HCT116 (cell line): ENCODE data around the gene TUBB4B. TPM values are rescaled to one million over a fixed set of nuclear protein-coding genes. Genes with fewer than 3 reads are reported as not detected.

ENCODE experiments used
- total RNA-seq: library from RNA; stranded (reverse); gene quantifications from one replicate; pipeline ENCODE4 v1.2.1, GENCODE V29; 2021; ENCODE audit not compliant: unreplicated experiment

The TUBB4B gene
- total RNA-seq, 1 experiment from 2014 or later: 502 TPM

Other genes starting within 250 kb of the TUBB4B start
- 89.0 TPM for gene PAXX, start 248.9 kb upstream of the TUBB4B start, total RNA-seq
- 8.4 TPM for gene CLIC3, start 244.7 kb upstream of the TUBB4B start, total RNA-seq
- gene ABCA2, start 213.1 kb upstream of the TUBB4B start, total RNA-seq: 114 TPM
- not detected for gene FUT7, start 209.2 kb upstream of the TUBB4B start, total RNA-seq
- gene NPDC1, start 195.1 kb upstream of the TUBB4B start, total RNA-seq: 98.8 TPM
- 32.5 TPM for gene ENTPD2, start 187.2 kb upstream of the TUBB4B start, total RNA-seq
- gene SAPCD2, start 170.7 kb upstream of the TUBB4B start, total RNA-seq: 71.7 TPM
- gene UAP1L1, start 163.8 kb upstream of the TUBB4B start, total RNA-seq: 11.0 TPM
- 50.9 TPM for gene MAN1B1, start 154.3 kb upstream of the TUBB4B start, total RNA-seq
- gene DPP7, start 126.6 kb upstream of the TUBB4B start, total RNA-seq: 291 TPM
- 23.1 TPM for gene GRIN1, start 102.1 kb upstream of the TUBB4B start, total RNA-seq
- 2.4 TPM for gene LRRC26, start 71.2 kb upstream of the TUBB4B start, total RNA-seq
- gene TMEM210, start 69.2 kb upstream of the TUBB4B start, total RNA-seq: not detected
- 75.5 TPM for gene ANAPC2, start 52.7 kb upstream of the TUBB4B start, total RNA-seq
- gene SSNA1, start 52.6 kb upstream of the TUBB4B start, total RNA-seq: 84.7 TPM
- gene TPRN, start 40.5 kb upstream of the TUBB4B start, total RNA-seq: 24.9 TPM
- gene TMEM203, start 35.6 kb upstream of the TUBB4B start, total RNA-seq: 45.0 TPM
- 28.4 TPM for gene NDOR1, start 35.6 kb upstream of the TUBB4B start, total RNA-seq
- gene RNF208, start 19.0 kb upstream of the TUBB4B start, total RNA-seq: 26.1 TPM
- gene CYSRT1, start 16.1 kb upstream of the TUBB4B start, total RNA-seq: 4.3 TPM
- gene RNF224, start 13.8 kb upstream of the TUBB4B start, total RNA-seq: 0.30 TPM
- 0.15 TPM for gene SLC34A3, start 10.4 kb upstream of the TUBB4B start, total RNA-seq
- not detected for gene STPG3, start 10.0 kb downstream of the TUBB4B start, total RNA-seq
- 86.4 TPM for gene NELFB, start 14.0 kb downstream of the TUBB4B start, total RNA-seq
- 34.0 TPM for gene TOR4A, start 36.4 kb downstream of the TUBB4B start, total RNA-seq
- 22.2 TPM for gene NRARP, start 61.0 kb downstream of the TUBB4B start, total RNA-seq
- gene EXD3, start 181.9 kb downstream of the TUBB4B start, total RNA-seq: 25.4 TPM
- 13.2 TPM for gene NOXA1, start 182.1 kb downstream of the TUBB4B start, total RNA-seq
- gene ENTPD8, start 200.1 kb downstream of the TUBB4B start, total RNA-seq: 1.7 TPM
- 81.9 TPM for gene NSMF, start 218.0 kb downstream of the TUBB4B start, total RNA-seq